Activated CD4-positive, alpha-beta T cell treated with anti-CD3 and anti-CD28 coated beads for 24 hours (primary cell): Measurements from ENCODE around the gene PRKAR1B.

Experiments used
- DNase-seq, 2 donors: peaks; one replicate each; pipeline ENCODE4 v3.0.0-alpha.2; 2020; ENCODE audit warnings: low read depth in 2 of 2

PRKAR1B gene

DNA sequence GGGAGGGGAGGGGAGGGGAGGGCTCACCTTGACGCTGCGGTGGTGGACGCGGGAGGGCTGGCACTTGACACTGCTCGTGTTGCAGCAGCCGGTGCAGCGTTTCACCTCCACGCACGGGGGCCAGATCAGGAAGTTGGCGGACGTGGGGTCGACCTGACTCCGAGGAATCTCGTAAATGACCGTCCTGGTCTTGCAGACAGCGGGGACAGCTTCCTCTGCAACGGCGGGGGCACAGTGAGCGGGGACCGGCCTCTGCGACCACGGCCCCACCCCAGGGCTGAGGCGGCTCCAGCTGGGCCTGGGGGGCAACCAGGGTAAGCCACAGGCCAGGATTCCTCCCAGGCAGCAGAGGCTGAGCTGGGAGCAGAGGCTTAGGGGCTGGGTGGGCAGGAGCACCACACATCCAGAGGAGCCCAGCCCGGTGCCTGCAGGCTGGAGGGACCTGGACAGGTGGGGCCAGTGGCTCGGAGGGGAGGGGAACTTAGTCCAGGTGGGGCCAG lies 216.2 kb downstream of the PRKAR1B start:
- no peak for DNase-seq

DNA sequence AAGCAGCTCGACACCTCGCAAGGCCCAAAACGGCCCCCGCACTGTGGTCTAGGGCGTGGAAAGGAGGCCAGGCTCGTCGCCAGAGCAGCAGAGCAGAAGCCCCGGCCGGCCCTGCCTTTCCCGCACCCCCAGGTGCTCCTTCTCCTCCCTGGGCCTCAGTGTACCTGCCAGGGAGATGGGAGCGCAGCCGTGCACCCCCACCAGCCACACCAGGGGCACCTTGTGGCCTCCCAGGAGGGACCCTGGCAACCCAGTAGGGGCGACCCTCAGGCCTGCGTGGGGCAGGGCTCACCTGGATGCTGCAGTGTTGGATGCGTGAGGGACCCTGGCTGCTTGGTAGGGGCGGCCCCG lies 217.0 kb downstream of the PRKAR1B start:
- no peak for DNase-seq

DNA sequence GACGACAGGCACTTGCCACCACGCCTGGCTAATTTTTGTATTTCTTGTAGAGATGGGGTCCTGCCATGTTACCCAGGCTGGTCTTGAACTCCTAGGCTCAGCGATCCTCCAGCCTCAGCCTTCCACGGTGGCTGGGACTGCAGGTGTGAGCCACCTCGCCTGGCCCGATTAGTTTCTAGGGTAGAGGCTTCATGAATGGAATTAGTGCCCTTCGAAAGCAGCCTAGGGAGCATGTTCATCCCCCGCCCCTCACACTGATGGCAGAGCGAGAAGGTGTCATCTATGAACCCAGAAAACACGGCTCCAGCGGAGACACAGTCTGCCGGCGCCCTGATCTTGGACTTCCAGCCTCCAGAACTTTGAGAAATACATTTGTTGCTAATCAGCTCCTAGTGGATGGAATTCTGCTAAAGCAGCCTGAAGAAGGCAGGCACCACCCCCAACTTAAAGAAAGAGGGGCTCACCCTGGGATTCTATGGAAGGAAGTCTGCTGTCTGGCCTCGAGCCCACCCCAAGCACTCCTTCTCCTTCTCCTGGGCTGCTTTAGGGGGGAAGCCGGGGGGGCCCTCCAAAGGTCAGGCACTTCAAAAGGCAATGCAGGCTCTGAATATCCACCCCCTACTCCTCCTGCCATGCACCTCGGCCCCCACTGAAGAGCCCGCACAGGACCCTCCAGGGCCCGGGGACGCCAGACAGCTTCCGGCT lies 217.5 kb downstream of the PRKAR1B start:
- no peak for DNase-seq

DNA sequence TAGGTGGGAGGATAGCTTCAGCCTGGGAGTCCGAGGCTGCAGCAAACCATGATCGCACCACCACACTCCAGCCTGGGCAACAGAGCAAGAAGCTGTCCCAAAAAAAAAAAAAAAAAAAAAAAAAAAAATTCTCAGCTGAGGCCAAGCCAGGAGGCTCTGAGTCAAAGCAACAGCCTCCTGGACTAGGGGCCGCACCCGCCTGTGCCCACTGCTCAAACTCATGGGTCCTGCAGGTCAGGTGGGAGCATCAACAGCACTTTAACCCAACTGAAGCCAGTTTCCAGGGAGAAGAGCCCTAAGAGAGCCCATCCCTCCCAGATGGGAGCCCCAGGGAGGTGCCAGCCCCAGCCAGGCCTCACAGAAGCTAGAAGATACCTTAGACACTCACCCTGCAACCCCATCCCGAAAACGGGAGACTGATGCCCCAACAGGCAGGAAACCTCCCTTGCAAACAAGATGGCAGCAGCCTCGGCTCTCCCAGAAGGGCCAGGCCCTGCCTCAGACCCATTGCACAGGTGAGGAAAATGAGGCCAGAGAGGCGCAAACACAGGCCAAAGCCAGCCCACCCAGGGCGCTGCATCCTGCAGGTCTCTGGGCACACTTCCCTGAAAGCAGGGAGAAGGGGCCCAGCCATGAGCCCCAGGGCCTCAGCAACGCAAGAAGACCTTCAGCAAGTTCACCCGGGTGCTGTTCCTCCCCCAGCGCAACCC lies 218.5 kb downstream of the PRKAR1B start:
- no peak for DNase-seq

DNA sequence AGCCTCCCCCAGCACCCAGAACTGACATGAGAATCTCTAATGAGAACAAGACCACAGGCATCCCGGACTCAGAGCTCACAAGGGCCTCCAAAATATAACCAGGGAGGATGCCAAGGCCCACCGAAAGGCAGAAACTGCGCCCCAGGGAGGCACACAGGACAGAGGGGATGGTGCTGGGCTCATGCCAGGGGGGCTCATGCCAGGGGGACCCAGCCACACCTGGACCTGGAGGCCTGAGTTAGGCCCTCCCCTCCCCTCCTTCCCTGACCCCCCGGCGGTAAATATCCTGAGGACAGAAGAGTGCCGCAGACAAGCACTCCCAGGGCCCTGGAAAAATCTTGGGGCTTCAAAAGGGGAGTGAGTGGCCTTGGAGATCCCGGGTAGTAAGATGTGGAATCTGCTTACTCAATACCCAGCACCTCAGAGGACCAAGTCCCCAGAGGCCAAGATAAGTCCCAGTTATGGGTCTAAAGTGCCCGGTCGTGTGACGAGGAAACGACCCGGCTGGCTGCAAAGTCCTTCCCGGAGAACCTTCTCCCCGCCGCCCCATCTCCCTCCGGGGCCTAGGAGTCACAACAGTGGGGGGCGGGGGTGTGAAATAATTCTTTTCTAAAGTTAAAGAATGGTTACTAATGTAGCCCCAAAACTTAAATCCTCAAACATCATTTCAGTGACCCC lies 219.3 kb downstream of the PRKAR1B start:
- no peak for DNase-seq

DNA sequence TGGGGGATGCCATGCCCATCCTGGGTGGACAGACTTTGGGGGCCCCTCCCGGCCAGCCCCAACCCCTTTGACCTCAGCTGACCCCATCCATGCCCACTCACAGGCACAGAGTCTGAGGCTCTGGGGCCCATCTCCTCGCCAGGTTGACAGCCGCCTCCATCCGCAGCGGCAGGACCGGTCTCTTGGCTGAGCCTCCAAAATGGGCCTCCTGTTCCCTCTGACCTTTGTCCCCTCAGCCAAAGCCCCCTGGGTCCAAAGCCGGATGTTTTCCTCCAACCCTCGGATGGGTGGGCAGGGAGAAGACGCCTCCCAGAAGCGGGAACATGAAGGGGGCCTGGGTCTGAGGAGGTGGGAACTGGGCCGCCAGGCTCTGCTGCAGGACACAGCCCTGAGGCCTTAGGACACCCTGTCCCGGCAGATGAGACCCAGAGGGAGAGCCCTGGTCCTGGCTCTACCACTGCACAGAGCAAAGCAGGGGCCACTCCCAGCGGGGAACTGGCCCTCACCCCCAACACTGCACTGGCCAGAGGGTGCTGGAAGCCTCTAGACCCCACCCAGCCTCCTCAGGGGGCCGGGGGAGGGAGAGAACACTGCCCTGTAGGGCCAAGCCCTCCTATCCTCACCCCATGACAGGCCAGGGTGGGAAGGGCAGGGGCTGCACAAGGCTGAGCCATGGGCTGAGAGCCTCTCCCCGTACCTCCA lies 220.0 kb downstream of the PRKAR1B start:
- no peak for DNase-seq

DNA sequence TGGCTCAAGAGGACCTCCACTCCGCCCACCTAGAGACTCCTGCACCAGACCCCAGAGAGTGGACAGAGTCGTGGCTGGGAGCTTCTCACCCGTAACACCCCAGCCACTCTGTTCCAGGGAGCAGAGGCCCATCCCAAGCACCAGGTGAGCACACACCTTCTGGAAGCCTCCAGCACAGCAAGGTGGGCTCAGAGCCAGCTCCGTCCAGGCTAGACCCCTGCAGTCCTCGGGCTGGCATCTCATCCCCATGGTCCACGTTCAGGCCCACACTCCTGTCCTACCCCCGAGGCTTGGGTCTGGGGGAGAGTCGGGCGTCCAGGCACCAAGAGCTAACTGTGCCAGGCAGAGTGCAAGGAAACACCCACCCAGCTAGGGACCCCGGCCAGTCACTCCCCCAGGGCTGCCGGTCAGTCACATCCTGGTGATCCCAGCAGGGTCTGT lies 220.7 kb downstream of the PRKAR1B start:
- no peak for DNase-seq

DNA sequence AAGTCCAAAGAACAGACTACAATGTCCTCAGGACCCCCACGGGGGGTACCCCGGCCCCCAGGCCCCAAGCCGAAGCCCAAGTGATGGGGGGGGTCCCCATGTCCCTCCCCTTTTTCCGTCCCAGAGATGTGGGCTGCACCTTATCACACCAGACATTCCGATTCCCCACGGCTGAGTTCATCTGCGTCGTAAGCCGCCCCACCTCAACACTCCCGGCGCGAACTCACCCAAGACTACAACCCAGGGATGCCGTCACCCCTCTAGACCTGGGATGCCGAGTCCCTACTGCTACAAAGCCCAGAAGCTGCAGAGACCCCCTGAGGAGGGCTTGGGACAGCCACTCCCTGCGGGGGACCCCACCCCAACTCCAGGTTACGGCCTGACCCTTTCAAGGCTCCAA lies 221.9 kb downstream of the PRKAR1B start:
- no peak for DNase-seq

DNA sequence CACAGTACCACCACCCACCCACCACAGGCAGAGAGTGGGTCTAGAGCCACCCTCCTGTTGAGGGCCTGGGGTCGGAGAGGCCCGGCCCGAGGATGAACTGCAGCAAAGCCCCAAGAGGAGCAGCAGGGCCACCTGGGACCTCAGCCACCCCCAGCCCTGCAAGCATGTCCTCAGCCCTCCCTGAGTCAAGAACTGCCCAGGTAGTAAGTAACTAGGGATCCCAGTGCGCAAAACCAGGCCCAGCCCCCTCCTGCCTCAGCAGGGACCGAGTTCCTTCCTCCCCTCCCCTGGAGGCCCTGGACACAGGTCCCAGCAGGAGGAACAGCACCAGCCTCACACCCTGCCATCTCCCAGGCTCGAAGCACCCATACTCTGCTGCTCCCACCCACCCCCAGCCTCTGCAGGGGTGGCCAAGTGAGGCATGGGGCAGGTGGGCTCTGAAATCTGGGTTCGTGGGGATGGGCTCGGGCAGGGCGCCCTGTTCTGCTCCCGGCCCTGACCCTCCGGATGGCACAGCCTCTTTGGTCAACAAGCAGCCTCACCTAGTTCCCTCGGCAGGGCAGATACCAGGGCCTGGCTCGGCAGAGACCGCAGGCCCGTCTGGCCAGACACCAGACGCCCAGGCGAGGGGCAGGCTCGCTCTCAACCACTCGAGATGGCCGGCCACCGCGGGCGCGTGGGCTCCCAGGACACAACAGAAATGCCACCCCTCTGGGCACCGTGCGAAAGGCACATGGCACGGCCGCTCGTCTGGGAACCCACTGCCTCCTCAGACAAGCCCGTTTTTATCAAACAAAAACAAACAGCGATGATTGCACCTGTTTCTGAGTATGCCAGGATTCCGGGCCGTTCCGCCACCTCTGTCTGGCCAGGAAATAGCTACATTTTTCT lies 222.6 kb downstream of the PRKAR1B start:
- DNase-seq = no peak

DNA sequence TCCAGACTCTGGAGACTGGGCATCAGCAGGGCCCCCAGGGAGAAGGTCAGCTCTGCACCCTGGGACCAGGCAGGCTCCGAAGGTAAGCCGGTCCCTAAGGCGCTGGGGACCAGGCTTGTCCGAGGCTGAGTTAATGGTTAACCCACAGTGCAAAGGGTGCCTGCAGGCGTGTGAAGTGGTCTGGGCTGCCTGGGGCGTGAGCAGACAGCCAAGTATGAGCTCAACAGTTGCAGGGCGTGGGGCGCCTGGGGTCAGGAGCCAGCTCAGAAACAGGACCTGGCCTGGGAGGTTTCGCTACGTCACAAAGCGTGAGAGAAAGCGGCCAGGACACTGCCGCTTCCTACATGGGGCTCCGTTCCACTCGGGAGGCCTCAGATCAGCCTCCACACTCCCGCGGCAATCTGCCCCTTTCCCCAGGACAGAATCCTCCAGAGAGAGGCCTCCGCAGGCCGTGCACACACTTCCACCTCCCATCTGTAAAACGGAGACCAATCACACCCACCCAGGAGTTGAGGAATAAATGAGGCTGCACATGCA lies 223.4 kb downstream of the PRKAR1B start:
- DNase-seq = no peak

DNA sequence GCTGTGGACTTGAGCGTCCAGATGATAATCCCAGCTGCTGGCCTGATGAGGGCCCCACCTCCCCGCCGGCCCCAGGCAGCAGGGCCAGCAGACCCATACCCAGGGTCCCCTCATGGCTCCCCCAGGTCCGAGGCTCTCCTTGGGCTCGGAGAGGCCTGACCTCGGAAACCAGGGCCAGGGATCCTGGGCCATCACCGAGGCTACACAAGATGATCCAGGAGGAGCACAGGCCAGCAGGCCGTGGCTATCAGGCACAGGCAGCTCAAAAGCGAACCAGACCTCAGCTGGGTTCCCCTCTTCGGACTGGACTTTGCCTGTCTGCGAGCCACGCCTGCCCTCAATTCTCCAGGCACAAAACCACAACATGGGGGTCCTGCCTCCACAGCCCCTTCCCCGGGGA lies 224.8 kb downstream of the PRKAR1B start:
- DNase-seq = no peak

DNA sequence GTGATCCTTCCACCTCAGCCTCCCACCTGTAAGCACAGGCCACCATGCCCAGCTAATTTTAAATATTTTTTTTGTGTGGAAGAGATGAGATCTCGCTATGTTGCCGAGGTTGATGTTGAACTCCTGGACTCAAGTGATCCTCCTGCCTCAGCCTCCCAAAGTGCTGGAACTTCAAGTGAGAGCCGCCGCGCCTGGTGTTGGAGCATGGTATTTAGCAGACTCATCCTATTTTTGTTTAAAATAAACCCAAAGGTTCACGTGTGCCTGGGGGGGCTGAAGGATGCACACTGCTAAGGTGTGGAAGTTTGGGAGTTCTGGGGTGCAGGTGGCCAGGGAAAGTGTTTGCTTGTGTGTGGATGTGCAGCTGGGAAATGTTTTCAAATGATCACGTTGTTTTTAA lies 225.6 kb downstream of the PRKAR1B start:
- DNase-seq = no peak

DNA sequence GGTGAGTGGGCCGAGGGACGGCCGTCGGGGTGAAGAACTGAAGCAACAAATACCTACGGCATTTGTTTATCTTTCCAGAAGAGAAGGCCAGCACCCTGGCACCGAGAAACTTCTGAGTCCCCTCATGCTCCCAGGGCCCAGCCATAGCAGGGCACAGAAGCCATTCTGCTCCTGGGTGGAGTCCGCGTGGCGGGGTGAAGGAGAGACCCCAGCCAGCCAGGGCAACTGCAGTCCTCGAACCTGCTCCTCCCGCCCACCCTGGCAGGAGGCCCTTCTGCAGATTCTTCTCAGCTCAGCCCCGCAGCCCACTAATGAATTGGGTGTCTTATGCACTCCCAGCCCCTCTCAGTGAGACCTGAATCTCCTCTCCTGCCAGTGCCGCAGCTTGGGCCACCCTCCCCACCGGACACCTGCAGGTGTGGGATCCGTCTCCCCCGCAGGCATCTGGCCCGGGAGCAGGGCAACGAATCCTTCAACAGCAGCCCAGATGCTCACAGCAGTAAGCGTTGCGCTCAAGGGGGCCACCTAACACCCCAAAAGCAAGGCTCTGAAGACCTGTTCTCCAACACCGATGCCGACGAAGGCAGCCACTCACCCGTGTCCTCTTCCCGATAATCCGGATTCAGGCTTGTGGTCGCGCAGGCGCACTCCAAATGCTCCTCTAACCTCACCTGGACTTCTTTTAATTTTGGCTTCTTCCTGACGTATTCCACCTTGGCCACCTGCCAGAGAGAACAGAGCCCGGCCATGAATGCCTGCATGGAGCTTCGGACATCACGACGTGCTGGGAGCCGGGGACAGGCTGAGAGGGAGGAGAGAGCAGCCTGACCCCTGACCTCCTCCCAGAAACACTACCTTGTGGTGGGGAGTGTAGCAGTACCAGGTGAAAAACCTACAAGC lies 226.3 kb downstream of the PRKAR1B start:
- no peak for DNase-seq

DNA sequence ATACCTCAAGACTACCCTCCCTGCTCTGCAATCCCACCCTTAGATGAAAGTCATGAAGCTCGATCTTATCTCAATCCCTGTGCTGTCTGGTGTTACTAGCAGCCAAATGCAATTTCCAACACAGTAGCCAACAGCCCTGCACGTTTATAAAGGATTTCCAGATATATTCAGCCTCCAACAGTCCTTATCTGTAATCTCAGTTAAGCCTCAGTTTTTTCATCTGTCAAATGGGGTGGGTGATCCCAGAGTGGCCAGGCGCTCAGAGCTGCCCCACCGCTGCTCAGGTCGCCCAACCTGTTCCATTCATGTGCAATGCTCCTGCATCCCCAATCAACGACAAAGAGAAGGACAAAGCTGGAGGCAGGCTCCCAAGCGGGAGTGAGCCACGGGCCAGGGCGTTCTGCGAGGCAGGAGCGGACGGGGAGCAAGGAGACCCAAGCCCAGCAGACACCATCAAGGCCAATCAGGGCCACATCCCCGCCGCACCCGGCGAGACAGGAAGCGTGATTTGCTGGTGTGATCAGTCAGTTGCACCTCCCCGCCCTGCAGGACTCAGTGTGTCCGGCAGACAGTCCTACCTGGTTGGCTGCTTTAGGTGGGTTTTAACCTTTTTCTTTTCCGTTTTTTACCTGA lies 227.1 kb downstream of the PRKAR1B start:
- no peak for DNase-seq
